Airway epithelial cell (primary cell): ENCODE data around the gene GEMIN8. TPM values are rescaled to one million over a fixed set of nuclear protein-coding genes. Genes with fewer than 3 reads are reported as not detected.

Experiments
- total RNA-seq: library from RNA; depleted of rRNA; stranded (reverse); fragments of >200 nt; gene quantifications from 2 replicates; pipeline ENCODE4 v1.2.3, GENCODE V29; 2015

GEMIN8 gene, protein sequence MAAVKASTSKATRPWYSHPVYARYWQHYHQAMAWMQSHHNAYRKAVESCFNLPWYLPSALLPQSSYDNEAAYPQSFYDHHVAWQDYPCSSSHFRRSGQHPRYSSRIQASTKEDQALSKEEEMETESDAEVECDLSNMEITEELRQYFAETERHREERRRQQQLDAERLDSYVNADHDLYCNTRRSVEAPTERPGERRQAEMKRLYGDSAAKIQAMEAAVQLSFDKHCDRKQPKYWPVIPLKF
- 16.2 and 19.9 TPM in 2 replicates for total RNA-seq

DNA sequence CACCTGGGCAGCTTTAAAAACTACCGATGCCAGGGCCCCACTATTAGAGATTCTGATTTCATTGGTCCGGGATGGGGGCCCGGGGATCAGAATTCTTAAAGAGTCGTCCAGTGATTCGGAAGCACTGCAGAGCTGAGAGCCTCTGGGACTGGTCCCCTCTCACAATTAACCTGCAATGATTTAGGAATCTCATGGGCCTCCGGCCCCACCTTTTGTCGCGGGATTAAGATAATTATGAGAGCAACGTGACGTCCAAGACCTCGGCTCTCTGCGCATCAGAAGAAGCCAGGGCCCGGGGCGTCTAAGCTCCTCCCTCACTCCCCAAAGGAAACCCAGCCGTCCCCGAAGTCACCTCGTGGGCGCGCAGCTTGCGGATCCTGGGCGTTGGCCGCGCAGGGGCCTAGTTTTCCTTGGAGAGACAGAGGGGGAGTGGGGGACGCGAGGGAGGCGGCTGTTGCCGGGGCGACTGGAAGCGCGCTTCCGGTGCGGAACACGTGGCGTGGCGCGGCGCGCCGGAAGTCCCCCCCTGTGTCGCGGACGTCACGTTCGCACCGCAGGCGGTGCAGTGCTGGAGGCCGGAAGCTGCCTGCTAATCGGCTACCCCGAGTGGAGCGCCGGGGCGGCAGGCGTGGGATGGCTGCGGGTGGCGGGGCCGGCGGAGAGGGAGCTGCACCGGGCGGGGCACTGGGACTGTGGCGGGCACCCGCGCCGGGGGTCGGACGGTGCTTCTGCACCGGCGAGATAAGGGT, at the start of gene GEMIN8:
Gene GEMIN8 (minus strand): TSS at position 468 of the 749 bp plus-strand sequence. CDS start 8,414 bp downstream, outside the sequence.

Other genes with a start within 250 kb of the GEMIN8 start
- gene GPM6B, start 212.8 kb downstream of the GEMIN8 start, total RNA-seq = 2.8 and 5.7 TPM in 2 replicates